H1 (cell line): Measurements from ENCODE around the gene C1QTNF1. TPM values are rescaled to one million over a fixed set of nuclear protein-coding genes. Genes with fewer than 3 reads are reported as not detected.

Experiments
- polyA plus RNA-seq, 7 experiments: library from polyadenylated mRNA; depleted of rRNA in 3 of 7; stranded (reverse) in 5 of 7; unstranded in 2 of 7; fragments of >200 nt in 5 of 7; fragments of 200-250 nt in 2 of 7; gene quantifications; 1 replicate in 5 of 7; 2 replicates in 1 of 7; 4 replicates in 1 of 7; pipeline versions ENCODE4 v1.2.1 to v1.2.3, GENCODE V29; 2011 to 2013; ENCODE audit warnings: missing spikeins in 2 of 7, mixed read lengths in 2 of 7
- total RNA-seq: library from RNA; stranded (reverse); fragmentation: NEBNext Ultra II Directional; extraction: Animal tissue kit (Norgen Biotek cat#: 25700); gene quantifications from 2 replicates; pipeline ENCODE4 v1.2.1, GENCODE V29; 2021
- TF ChIP-seq, protein P1 (sequence below): fragments of 300-600 bp; sonication (generic); IDR thresholded peaks from 2 replicates; pipeline ENCODE4 v1.7.1; 2012; ENCODE audit warnings: low read length, moderate library complexity, mild to moderate bottlenecking, inconsistent platforms; ENCODE audit not compliant: insufficient replicate concordance

The C1QTNF1 gene
- total and polyA plus RNA-seq, 2 of the 8 experiments (the other 6 are each of a cell fraction or from before 2014, with no cell fraction given), result 1.5 to 2.5 TPM

DNA sequence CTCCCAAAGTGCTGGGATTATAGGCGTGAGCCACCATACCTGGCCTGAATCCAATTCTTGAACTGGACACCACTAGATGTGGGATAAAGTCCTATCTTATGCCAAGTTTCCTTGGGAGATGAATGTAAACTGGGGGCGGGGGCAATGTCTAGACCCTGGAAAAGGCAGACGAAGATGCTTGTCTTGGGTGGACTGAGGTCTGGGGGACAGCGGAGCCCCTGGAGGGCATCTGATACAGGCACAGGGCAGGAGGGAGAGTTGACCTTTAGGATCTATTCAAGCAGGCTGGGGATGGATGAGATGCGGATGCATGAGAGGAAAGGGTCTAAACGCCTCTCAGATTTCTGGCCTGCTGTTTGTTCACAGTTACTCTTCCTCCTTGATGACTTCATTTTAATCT lies 11.7 kb downstream of the C1QTNF1 start (continued):
- TF ChIP-seq, protein P1, sequence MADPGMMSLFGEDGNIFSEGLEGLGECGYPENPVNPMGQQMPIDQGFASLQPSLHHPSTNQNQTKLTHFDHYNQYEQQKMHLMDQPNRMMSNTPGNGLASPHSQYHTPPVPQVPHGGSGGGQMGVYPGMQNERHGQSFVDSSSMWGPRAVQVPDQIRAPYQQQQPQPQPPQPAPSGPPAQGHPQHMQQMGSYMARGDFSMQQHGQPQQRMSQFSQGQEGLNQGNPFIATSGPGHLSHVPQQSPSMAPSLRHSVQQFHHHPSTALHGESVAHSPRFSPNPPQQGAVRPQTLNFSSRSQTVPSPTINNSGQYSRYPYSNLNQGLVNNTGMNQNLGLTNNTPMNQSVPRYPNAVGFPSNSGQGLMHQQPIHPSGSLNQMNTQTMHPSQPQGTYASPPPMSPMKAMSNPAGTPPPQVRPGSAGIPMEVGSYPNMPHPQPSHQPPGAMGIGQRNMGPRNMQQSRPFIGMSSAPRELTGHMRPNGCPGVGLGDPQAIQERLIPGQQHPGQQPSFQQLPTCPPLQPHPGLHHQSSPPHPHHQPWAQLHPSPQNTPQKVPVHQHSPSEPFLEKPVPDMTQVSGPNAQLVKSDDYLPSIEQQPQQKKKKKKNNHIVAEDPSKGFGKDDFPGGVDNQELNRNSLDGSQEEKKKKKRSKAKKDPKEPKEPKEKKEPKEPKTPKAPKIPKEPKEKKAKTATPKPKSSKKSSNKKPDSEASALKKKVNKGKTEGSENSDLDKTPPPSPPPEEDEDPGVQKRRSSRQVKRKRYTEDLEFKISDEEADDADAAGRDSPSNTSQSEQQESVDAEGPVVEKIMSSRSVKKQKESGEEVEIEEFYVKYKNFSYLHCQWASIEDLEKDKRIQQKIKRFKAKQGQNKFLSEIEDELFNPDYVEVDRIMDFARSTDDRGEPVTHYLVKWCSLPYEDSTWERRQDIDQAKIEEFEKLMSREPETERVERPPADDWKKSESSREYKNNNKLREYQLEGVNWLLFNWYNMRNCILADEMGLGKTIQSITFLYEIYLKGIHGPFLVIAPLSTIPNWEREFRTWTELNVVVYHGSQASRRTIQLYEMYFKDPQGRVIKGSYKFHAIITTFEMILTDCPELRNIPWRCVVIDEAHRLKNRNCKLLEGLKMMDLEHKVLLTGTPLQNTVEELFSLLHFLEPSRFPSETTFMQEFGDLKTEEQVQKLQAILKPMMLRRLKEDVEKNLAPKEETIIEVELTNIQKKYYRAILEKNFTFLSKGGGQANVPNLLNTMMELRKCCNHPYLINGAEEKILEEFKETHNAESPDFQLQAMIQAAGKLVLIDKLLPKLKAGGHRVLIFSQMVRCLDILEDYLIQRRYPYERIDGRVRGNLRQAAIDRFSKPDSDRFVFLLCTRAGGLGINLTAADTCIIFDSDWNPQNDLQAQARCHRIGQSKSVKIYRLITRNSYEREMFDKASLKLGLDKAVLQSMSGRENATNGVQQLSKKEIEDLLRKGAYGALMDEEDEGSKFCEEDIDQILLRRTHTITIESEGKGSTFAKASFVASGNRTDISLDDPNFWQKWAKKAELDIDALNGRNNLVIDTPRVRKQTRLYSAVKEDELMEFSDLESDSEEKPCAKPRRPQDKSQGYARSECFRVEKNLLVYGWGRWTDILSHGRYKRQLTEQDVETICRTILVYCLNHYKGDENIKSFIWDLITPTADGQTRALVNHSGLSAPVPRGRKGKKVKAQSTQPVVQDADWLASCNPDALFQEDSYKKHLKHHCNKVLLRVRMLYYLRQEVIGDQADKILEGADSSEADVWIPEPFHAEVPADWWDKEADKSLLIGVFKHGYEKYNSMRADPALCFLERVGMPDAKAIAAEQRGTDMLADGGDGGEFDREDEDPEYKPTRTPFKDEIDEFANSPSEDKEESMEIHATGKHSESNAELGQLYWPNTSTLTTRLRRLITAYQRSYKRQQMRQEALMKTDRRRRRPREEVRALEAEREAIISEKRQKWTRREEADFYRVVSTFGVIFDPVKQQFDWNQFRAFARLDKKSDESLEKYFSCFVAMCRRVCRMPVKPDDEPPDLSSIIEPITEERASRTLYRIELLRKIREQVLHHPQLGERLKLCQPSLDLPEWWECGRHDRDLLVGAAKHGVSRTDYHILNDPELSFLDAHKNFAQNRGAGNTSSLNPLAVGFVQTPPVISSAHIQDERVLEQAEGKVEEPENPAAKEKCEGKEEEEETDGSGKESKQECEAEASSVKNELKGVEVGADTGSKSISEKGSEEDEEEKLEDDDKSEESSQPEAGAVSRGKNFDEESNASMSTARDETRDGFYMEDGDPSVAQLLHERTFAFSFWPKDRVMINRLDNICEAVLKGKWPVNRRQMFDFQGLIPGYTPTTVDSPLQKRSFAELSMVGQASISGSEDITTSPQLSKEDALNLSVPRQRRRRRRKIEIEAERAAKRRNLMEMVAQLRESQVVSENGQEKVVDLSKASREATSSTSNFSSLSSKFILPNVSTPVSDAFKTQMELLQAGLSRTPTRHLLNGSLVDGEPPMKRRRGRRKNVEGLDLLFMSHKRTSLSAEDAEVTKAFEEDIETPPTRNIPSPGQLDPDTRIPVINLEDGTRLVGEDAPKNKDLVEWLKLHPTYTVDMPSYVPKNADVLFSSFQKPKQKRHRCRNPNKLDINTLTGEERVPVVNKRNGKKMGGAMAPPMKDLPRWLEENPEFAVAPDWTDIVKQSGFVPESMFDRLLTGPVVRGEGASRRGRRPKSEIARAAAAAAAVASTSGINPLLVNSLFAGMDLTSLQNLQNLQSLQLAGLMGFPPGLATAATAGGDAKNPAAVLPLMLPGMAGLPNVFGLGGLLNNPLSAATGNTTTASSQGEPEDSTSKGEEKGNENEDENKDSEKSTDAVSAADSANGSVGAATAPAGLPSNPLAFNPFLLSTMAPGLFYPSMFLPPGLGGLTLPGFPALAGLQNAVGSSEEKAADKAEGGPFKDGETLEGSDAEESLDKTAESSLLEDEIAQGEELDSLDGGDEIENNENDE, result no peak
